Hepatocyte (in vitro differentiated cells): Measurements from ENCODE around the gene ARVCF. TPM values are rescaled to one million over a fixed set of nuclear protein-coding genes. Genes with fewer than 3 reads are reported as not detected.

Experiments used
- DNase-seq: peaks from one replicate; pipeline ENCODE4 v3.0.0-alpha.2; 2016; ENCODE audit warnings: low spot score
- H2AFZ ChIP-seq: fragments of 200-600 bp; sonication (generic); 2 replicates; pipeline ENCODE4 v1.6.0; 2016; ENCODE audit warnings: antibody characterized with exemption, mild to moderate bottlenecking
- H3K27ac ChIP-seq: fragments of 200-600 bp; sonication (generic); 2 replicates; pipeline ENCODE4 v1.5.1; 2016; ENCODE audit warnings: mild to moderate bottlenecking
- H3K27me3 ChIP-seq: fragments of 200-600 bp; sonication (generic); 2 replicates; pipeline ENCODE4 v1.6.1; 2016
- H3K36me3 ChIP-seq: fragments of 200-600 bp; sonication (generic); replicated peaks from 2 replicates; pipeline ENCODE4 v1.5.1; 2016; ENCODE audit warnings: low read depth; ENCODE audit not compliant: insufficient read depth
- H3K4me1 ChIP-seq: fragments of 200-600 bp; sonication (generic); 2 replicates; pipeline ENCODE4 v1.5.1; 2016; ENCODE audit warnings: mild to moderate bottlenecking, moderate library complexity; ENCODE audit not compliant: insufficient read depth
- H3K4me2 ChIP-seq: fragments of 200-600 bp; sonication (generic); 2 replicates; pipeline ENCODE4 v1.6.0; 2016
- H3K4me3 ChIP-seq: fragments of 200-600 bp; sonication (generic); 2 replicates; pipeline ENCODE4 v1.5.1; 2016; ENCODE audit warnings: mild to moderate bottlenecking
- H3K79me2 ChIP-seq: fragments of 200-600 bp; sonication (generic); 2 replicates; pipeline ENCODE4 v1.6.0; 2017; ENCODE audit warnings: mild to moderate bottlenecking
- H3K9me2 ChIP-seq: fragments of 200-600 bp; sonication (generic); replicated peaks from 2 replicates; pipeline ENCODE4 v1.6.0; 2017; ENCODE audit warnings: mild to moderate bottlenecking; ENCODE audit not compliant: insufficient read depth
- H3K9me3 ChIP-seq: fragments of 200-600 bp; sonication (generic); 2 replicates; pipeline ENCODE4 v1.5.1; 2016; ENCODE audit warnings: low read depth, mild to moderate bottlenecking
- H4K20me1 ChIP-seq: fragments of 200-600 bp; sonication (generic); 2 replicates; pipeline ENCODE4 v1.6.0; 2016; ENCODE audit warnings: mild to moderate bottlenecking; ENCODE audit not compliant: insufficient read depth, poor library complexity, severe bottlenecking
- CTCF ChIP-seq: fragments of 200-600 bp; sonication (generic); IDR thresholded peaks from 2 replicates; pipeline ENCODE4 v1.5.1; 2016; ENCODE audit warnings: antibody characterized with exemption, mild to moderate bottlenecking; ENCODE audit not compliant: poor library complexity
- EZH2 ChIP-seq: fragments of 200-600 bp; sonication (generic); IDR thresholded peaks from 2 replicates; pipeline ENCODE4 v1.6.1; 2016; ENCODE audit warnings: antibody characterized with exemption, mild to moderate bottlenecking, borderline replicate concordance
- EZH2phosphoT487 ChIP-seq: fragments of 200-600 bp; sonication (generic); IDR thresholded peaks from one replicate; pipeline ENCODE4 v1.6.1; 2018; ENCODE audit warnings: antibody characterized with exemption, mild to moderate bottlenecking, low read depth, moderate library complexity; ENCODE audit not compliant: unreplicated experiment, severe bottlenecking
- WGBS: methylation state at CpG from one replicate; pipeline ENCODE4 v1.1.6; 2016; ENCODE audit warnings: low lambda C conversion rate; ENCODE audit errors: missing lambda C conversion rate; 5-methylcytosine and 5-hydroxymethylcytosine counted together
- polyA plus RNA-seq: library from polyadenylated mRNA; unstranded; fragments of >200 nt; fragmentation: Nextera tagmentation; extraction: Ambion mirVana; gene quantifications from 2 replicates; pipeline ENCODE4 v1.2.1, GENCODE V29; 2016
- total RNA-seq: library from RNA; depleted of rRNA; stranded (reverse); fragments of >200 nt; gene quantifications from 2 replicates; pipeline ENCODE4 v1.2.3, GENCODE V29; 2014

The ARVCF gene
- total and polyA plus RNA-seq, 2 experiments from 2014 or later = 23.8 to 32.5 TPM

- DNase-seq = no peak
- Histone ChIP-seq H3K9me2 (no peaks in the 10 kb centered on the region), H3K4me2 (no peak overlapping the region), H2AFZ (no peak overlapping the region), H4K20me1 (no peaks in the 10 kb centered on the region), H3K4me3 (no peak overlapping the region), H3K4me1 (peaks cover 8% of the 10 kb centered on the region), H3K27ac (no peak overlapping the region), H3K9me3 (peaks cover 9% of the 10 kb centered on the region), H3K36me3 (no peaks in the 10 kb centered on the region), H3K79me2 (no peaks in the 10 kb centered on the region), H3K27me3 (no peaks in the 10 kb centered on the region)
- WGBS = 91% methylated on average over 3 of the region's 3 CpGs
- TF ChIP-seq EZH2phosphoT487 (no peak), EZH2 (no peak), CTCF (no peak)
Observed at GRCh38 chr22:20004464-20004863, 12.2 kb downstream of the ARVCF start.

GRCh38 chr22:20003304-20003703 is 13.3 kb downstream of the ARVCF start:
- H2AFZ ChIP-seq = no peak overlapping the region
- peaks cover 9% of the 10 kb centered on the region for H3K9me3 ChIP-seq
- TF ChIP-seq CTCF (no peak), EZH2 (no peak), EZH2phosphoT487 (no peak)
- H3K36me3 ChIP-seq = no peaks in the 10 kb centered on the region
- H4K20me1 ChIP-seq = no peaks in the 10 kb centered on the region
- peaks cover 12% of the 10 kb centered on the region for H3K4me1 ChIP-seq
- no peaks in the 10 kb centered on the region for H3K27me3 ChIP-seq
- H3K79me2 ChIP-seq = no peaks in the 10 kb centered on the region
- 100% methylated on average over 1 of the region's 1 CpG for WGBS
- no peak for DNase-seq
- H3K4me3 ChIP-seq = no peak overlapping the region
- H3K9me2 ChIP-seq = no peaks in the 10 kb centered on the region
- H3K27ac ChIP-seq = no peak overlapping the region
- H3K4me2 ChIP-seq = no peak overlapping the region

- Histone ChIP-seq H3K27ac (no peak overlapping the region), H3K4me2 (no peak overlapping the region), H3K9me3 (peaks cover 9% of the 10 kb centered on the region), H3K4me1 (peaks cover 12% of the 10 kb centered on the region), H3K27me3 (no peaks in the 10 kb centered on the region), H3K9me2 (no peaks in the 10 kb centered on the region), H4K20me1 (no peaks in the 10 kb centered on the region), H3K36me3 (no peaks in the 10 kb centered on the region), H3K4me3 (no peak overlapping the region), H2AFZ (no peak overlapping the region), H3K79me2 (no peaks in the 10 kb centered on the region)
- 82% methylated on average over 2 of the region's 2 CpGs for WGBS
- TF ChIP-seq EZH2phosphoT487 (no peak), EZH2 (no peak), CTCF (no peak)
- no peak for DNase-seq
Observed at GRCh38 chr22:20002636-20003035, 14.0 kb downstream of the ARVCF start.

- 46% methylated on average over 9 of the region's 9 CpGs for WGBS
- H3K27me3 ChIP-seq = no peaks in the 10 kb centered on the region
- H4K20me1 ChIP-seq = no peaks in the 10 kb centered on the region
- DNase-seq = no peak
- H3K4me2 ChIP-seq = no peak overlapping the region
- no peak for TF ChIP-seq CTCF
- TF ChIP-seq EZH2phosphoT487 = no peak
- TF ChIP-seq EZH2 = no peak
- H3K4me3 ChIP-seq = no peak overlapping the region
- no peaks in the 10 kb centered on the region for H3K36me3 ChIP-seq
- no peaks in the 10 kb centered on the region for H3K79me2 ChIP-seq
- peaks cover 12% of the 10 kb centered on the region for H3K4me1 ChIP-seq
- H3K27ac ChIP-seq = no peak overlapping the region
- no peaks in the 10 kb centered on the region for H3K9me2 ChIP-seq
- no peak overlapping the region for H2AFZ ChIP-seq
- H3K9me3 ChIP-seq = peaks cover 9% of the 10 kb centered on the region
Observed at GRCh38 chr22:20002128-20002527, 14.5 kb downstream of the ARVCF start.
